Measurements from ENCODE around the gene ZNF792.

GRCh38 chr19:34989298-34989697 lies 25.3 kb upstream of the ZNF792 start:
- no peak for TF ChIP-seq POLR2A (IDR thresholded peaks at IDR 0.05)
- TF ChIP-seq, protein P1, sequence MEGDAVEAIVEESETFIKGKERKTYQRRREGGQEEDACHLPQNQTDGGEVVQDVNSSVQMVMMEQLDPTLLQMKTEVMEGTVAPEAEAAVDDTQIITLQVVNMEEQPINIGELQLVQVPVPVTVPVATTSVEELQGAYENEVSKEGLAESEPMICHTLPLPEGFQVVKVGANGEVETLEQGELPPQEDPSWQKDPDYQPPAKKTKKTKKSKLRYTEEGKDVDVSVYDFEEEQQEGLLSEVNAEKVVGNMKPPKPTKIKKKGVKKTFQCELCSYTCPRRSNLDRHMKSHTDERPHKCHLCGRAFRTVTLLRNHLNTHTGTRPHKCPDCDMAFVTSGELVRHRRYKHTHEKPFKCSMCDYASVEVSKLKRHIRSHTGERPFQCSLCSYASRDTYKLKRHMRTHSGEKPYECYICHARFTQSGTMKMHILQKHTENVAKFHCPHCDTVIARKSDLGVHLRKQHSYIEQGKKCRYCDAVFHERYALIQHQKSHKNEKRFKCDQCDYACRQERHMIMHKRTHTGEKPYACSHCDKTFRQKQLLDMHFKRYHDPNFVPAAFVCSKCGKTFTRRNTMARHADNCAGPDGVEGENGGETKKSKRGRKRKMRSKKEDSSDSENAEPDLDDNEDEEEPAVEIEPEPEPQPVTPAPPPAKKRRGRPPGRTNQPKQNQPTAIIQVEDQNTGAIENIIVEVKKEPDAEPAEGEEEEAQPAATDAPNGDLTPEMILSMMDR (IDR thresholded peaks at IDR 0.05 in 4 of 5, conservative IDR thresholded peaks at IDR 0.05 in 1 of 5), result no peak

Data from gastrocnemius medialis (tissue), 4 donors.